ENCODE measurements around the gene HK1. TPM values are rescaled to one million over a fixed set of nuclear protein-coding genes. Genes with fewer than 3 reads are reported as not detected.

Gene HK1
- total and polyA plus RNA-seq, 2 of the 4 experiments (the other 2 are of a cell fraction), result 53.7 to 90.5 TPM

- Histone ChIP-seq H3K14ac (replicated peaks; ENCODE audit: low read depth, low read length) (no peak overlapping the region), H2AK9ac (replicated peaks; ENCODE audit: low read depth, low read length, poor library complexity) (no peak overlapping the region), H4K91ac (ENCODE audit: insufficient read depth, low read depth, low read length) (no peak overlapping the region), H3K9ac (ENCODE audit: low read depth, low read length) (no peak overlapping the region), H3K18ac (ENCODE audit: low read depth, low read length) (no peak overlapping the region), H4K8ac (ENCODE audit: low read depth in 2 of 2, low read length in 2 of 2) (no peak overlapping the region), H4K20me1 (ENCODE audit: insufficient read depth, low read length) (peaks cover 5% of the 10 kb centered on the region; the same call in 1 of the 2 replicates), H3K9me1 (ENCODE audit: insufficient read depth, low read length) (peaks cover 9% of the 10 kb centered on the region), H2BK5ac (ENCODE audit: low read depth, low read length, poor library complexity, severe bottlenecking) (no peak overlapping the region), H3K27ac (ENCODE audit: insufficient read depth, low read length) (no peak overlapping the region), H2BK15ac (ENCODE audit: low read depth, low read length) (no peak overlapping the region), H3K27me3 (ENCODE audit: control insufficient read depth, insufficient read depth, low read length) (no peaks in the 10 kb centered on the region), H3K4ac (ENCODE audit: low read depth, low read length) (no peak overlapping the region), H2BK120ac (ENCODE audit: low read depth, low read length) (no peak overlapping the region), H3K9me3 (ENCODE audit: control insufficient read depth, insufficient read depth, low read length) (no peaks in the 10 kb centered on the region), H3K4me2 (ENCODE audit: low read depth, low read length) (no peak overlapping the region; the same call in 1 of the 2 replicates), H3K56ac (ENCODE audit: extremely low read depth, insufficient read depth, low read length) (no peak overlapping the region), H3K79me1 (ENCODE audit: low read depth in 1 of 2, low read length in 2 of 2) (peaks cover 0 to 17% of the 10 kb centered on the region in 2 experiments; a peak in 1 of 4 replicates), H4K5ac (ENCODE audit: low read depth, low read length) (no peak overlapping the region), H3K36me3 (ENCODE audit: control insufficient read depth, insufficient read depth, low read length) (peaks cover 27% of the 10 kb centered on the region), H2AFZ (replicated peaks; ENCODE audit: low read length, poor library complexity) (no peak overlapping the region), H2AK5ac (ENCODE audit: low read depth, low read length) (no peak overlapping the region), H3K4me1 (ENCODE audit: control insufficient read depth, insufficient read depth, low read length) (peaks cover 10% of the 10 kb centered on the region; the same call in 1 of the 2 replicates), H3K4me3 (ENCODE audit: insufficient read depth, low read depth, low read length) (no peak overlapping the region), H3K23ac (ENCODE audit: low read depth, low read length) (no peak overlapping the region), H2BK20ac (ENCODE audit: low read depth, low read length) (no peak overlapping the region)
- no TSS peak for BruUV-seq (replicated peaks)
- ChIA-PET CTCF (interaction anchor here (0.9 to 2.2 kb wide), 3 partner anchors 10 to 159 kb away, joined by 3 to 9 read pairs (median 3); no protein-coding TSS in a partner anchor), POLR2A (ENCODE audit: unreplicated experiment) (no interaction called here)
- DNase-seq, result peak; percentile 66
- dilution Hi-C loops (cut with HindIII; ENCODE audit: low sequenced_read_pairs, unreplicated experiment) (no loop called here), intact Hi-C loops (cut with micrococcal nuclease) (no loop called here), in situ Hi-C loops (cut with MboI; ENCODE audit: low sequenced_read_pairs) (no loop called here)
- TF ChIP-seq CEBPB (IDR thresholded peaks at IDR 0.05; ENCODE audit: low read depth, low read length) (peak; percentile 72), FOS (IDR thresholded peaks at IDR 0.05; ENCODE audit: low read depth, low read length) (no peak)
- peak; percentile 76 for ATAC-seq (ENCODE audit: low read depth)
- no CpG with 5 or more reads among the region's 1 CpG for WGBS, 2 experiments (ENCODE audit: extremely low coverage in 2 of 2, insufficient read length in 1 of 2)
Measured at GRCh38 chr10:69397972-69398371, 119.7 kb downstream of the HK1 start.
